COLO668 (cell line): ENCODE results near the gene THYN1.
"Not testable (repeated sequence)": the region's sequence is repeated elsewhere in the genome, so short reads cannot be mapped to it uniquely, and the experiment has no call there.

Source experiments
- DNase-seq: peaks from one replicate; lab custom pipeline; 2025; ENCODE audit not compliant: unreplicated experiment; lab: John Stamatoyannopoulos, UW

The THYN1 gene

DNA sequence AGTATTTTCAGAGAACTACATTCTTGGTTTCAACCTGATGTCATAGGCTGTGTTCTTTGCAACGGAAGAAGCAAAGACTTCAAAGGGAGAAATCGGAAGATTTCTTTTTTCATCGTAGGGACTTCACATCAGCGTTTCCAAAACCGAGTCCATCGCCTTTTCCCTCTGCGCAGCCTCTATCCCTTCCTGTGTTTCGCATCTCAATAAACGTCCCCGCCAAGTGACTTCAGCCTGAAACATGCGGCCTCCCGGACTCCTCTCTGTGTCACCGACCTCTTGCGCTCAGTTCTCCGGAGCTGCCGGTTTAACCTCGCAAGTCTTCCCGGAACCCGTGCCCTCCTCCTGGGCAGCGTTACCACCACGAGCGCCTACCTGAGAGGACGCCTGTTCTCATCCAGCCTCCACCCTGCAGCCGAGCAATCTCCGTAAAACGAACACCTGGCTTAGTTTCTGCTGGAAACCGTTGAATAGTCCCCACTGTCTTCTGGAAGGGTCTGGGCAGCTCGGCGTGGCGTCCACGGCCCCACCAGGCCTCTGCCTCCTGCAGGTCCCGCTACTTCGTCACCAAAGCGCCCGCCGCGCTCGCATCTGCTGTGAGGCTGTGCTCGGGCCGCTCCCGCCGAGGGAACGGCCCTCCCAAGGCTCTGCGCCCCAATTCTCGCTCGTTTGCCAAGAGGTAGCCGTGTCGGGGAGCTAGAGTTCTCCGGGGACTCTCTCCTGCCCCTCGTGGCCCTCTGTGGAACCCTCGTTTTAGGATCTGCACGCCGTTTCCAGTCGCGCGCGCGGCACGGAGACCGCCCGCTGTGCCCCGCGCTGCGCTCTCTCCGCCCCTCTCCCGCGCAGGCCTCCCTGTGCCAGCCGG is 22.6 kb upstream of the THYN1 start, which contains the start of gene GLB1L3:
GLB1L3 (plus strand) TSS at position 846 of the 862 bp plus-strand sequence. CDS start 362 bp downstream, outside the sequence.
- DNase-seq, result peak; percentile 35

DNA sequence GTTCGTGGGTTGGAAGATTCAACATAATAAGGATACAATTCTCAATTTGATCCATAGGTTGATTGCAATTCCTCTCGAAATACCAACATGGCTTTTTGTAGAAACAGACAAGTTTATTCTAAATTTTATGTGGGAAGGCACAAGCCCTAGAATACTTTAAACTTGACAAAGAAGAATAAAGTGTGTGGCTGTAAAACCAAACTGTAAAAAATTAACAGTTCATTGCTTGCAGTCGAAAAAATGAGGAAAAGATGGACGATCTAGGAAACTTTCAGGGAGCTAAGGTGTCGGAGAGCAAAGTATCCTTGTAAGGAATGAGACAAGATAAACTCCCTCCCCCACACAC is 22.0 kb upstream of the THYN1 start:
- DNase-seq, result no peak

DNA sequence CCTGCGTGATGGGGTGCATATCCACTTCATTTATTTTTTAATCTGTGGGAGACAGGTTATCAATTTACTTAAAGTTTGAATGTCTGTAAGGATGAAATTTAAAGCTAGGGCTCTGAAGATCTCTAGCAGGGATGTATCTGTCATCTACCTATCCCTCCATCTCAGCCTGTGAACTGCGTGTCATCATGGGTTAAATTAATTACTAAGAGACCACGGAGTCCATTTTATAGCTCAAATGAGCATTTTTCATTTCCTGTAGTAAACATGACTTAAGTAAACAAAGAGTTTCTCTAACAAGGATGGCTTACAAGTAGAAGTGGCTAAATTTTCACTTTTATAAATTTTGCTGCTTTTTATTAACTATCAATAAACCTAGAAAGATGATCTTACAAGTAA is 20.2 kb upstream of the THYN1 start:
- DNase-seq, result no peak

- no peak for DNase-seq
These were observed 19.5 kb upstream of the THYN1 start for GRCh38 chr11:134272381-134273316.

DNA sequence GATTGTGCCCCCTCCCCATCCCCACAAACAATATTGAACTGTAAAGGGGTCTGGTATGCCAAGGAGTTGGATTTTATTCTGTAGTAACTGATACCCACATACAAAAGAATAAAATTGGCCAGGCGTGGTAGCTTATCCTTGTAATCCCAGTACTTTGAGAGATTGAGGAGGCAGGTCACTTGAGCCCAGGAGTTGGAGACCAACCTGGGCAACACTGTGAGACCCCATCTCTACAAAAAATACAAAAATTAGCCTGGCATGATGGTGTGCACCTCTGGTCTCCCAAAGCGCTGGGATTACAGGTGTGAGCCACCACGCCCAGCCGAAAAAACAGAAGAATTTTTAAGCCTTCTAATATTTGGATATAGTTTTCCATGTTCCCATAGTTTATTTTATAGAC is 18.8 kb upstream of the THYN1 start:
- no peak for DNase-seq

DNA sequence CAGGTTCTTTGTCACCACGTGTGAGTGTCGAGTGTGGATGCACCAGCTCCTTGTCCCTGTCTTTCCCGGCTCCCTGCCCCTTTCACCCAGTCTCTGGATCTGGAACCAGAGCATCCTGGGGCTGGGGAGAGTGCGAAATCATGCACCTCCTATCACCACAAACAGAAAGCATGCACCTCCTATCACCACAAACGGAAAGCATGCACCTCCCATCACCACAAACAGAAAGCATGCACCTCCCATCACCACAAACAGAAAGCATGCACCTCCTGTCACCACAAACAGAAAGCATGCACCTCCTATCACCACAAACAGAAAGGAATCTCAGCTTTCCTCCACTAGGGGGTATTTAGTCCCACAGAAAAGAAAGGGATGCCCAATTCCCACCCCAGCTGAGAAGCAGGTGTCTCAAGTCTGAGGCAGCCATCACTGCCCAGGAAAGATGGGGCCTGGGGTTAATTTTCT is 17.1 kb upstream of the THYN1 start:
- DNase-seq, result no peak

DNA sequence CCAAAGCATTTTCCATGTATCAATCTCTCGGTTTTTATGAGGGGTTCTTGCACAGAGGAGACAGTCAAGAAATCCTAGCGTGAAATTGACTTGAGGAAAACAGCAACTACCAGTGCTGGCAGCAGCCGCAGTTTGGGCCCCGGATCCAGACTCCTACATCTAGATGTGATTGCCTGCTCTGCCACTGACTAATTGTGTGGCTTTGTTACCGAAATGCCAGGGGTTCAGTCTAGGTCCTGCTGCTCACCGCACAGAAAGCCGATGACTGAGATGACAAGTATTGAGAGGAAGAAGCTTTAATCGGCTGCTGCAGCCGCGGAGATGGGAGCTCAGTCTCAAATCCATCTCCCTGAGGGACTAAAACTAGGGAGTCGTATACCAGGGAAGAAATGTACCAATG is 14.8 kb upstream of the THYN1 start:
- DNase-seq, result no peak

- DNase-seq, result no peak
These were observed 14.3 kb upstream of the THYN1 start for GRCh38 chr11:134267461-134267860.

DNA sequence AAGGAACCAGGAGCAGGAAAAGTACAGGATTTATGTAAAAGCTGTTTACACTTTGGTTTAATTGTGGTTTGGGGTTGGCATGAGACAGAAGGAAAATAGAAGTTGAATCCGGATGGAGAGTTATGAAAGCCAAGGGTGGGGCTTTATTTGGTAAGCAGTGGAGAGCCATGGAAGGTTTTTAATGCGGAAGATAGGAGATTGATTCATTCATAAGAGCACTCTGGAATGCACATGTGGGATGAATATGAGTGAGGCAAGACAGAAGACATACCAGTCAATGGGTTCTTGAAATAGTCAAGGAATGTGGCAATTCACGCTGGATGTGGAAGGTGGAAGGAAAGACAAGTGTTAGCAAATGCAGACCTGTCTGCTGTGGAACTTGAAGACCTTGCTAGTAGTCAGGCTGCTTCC is 13.7 kb upstream of the THYN1 start:
- DNase-seq, result no peak

DNA sequence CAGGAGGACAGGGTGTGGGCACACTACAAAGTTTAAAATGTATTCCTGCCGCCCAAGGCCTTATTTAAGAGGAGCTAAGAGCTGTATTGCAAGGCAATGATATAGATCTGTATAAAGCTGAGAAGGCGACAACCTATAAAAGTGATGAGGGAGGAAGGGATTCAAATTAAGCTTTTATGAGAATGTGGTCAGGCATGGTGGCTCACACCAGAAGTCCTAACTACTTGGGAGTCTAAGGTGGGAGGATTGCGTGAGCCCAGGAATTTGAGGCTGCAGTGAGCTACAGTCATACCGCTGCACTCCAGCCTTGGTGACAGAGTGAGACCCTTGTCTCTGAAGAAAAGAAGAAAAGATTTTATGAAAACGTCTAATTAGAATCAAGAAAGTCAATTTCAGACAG is 13.3 kb upstream of the THYN1 start:
- no peak for DNase-seq

DNA sequence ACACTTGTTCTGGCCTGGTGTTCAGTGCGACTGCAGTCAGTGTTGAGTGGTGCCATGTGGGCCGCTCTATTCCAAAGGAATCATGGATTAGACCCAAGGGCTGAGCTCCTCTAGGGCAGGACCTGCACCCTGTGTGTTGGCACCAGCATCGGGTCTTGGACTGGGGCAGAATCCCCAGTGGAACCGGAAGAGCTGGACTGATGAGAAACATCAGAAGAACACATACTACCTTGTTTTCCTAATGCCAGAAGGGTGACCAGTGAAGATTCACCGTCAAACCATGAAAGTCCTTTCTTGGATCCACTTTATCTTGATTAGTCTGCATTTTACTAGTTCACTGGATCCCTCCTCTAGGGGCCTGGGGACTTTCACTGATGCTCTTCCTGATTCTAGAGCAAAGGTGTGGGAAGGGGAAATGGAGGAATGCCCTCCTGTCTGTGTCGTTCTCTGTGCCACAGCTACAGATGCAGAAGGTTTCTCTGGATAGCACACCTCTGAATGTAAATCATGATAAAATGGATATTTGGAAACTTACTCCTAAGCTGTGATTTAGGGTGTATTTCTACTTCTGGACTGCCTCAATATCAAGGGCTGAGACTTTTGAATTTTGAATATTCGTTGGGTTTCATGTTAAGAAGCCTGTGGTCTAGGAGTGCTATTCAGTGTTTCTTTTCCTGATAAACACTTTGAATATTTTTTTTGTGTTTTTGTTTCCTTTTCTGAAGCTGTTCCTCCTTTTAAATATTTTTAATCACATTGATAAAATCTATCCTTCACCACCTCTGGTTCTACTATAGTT is 12.0 kb upstream of the THYN1 start:
- DNase-seq, result no peak

DNA sequence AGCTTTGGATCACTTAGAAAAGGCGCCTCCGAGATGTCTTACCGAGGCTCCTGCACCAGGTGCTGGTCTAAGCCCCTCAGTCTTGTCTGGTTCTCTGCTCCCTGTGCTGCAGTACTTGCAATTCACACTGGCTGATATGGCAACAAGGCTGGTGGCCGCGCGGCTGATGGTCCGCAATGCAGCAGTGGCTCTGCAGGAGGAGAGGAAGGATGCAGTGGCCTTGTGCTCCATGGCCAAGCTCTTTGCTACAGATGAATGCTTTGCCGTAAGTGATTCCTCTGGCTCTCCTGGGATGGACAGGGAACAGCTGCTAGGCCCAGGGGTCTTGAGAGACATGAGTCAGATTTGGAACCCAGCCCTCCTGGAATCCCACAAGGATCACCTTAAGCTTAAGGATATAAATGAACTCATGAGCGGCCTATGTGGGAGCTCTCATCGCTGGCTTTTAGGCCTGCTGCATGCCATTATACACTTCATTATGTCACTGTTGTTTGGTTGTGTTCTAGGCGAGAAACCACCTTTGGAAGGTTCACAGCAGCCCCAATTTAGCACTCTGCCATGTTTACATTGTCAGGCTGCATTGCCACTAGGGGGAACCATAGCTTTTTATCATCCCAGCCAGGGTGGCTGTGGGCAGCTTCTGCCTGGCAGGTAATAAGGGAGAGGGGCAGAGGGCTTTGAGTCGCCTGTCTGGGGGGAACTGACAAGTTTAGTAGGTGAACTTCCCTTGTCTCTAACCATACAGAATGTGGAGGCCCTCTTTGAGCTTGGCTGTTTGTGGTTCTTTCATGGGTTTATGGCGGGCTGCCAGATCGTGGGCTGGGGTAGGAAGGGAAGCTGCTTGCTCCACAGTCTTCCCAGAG is 8.7 kb upstream of the THYN1 start:
- DNase-seq, result peak; percentile 15

DNA sequence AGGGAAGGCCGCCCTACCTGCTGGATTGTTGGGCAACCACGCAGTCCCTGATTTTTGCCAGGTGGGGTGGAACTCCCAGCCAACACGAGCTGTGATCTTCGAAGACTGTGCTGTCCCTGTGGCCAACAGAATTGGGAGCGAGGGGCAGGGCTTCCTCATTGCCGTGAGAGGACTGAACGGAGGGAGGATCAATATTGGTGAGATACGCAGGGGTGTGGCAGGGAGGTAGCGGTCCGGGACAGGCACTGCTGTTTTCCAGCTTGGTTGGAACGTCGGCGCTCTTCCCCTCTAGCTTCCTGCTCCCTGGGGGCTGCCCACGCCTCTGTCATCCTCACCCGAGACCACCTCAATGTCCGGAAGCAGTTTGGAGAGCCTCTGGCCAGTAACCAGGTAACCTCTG is 7.8 kb upstream of the THYN1 start:
- no peak for DNase-seq

DNA sequence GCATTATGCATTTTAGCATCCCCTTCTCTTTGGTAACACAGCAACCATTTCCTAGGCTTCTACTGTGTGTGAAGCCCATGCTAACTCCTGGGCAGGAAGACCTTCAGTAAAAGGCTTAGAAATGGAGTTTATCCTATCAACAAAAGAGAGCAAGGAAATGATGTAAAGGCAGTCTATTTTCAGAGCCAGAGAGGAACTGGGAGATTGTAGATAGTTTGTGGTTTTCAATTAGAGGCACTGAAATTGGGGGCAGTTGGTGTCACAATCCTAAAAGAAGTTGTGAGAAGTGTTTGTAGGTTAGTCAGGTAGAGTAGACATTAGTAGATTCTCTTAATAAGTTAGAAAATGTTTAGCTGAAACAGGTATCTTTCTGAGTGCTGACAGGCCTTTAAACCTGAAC is 7.4 kb upstream of the THYN1 start:
- no peak for DNase-seq

DNA sequence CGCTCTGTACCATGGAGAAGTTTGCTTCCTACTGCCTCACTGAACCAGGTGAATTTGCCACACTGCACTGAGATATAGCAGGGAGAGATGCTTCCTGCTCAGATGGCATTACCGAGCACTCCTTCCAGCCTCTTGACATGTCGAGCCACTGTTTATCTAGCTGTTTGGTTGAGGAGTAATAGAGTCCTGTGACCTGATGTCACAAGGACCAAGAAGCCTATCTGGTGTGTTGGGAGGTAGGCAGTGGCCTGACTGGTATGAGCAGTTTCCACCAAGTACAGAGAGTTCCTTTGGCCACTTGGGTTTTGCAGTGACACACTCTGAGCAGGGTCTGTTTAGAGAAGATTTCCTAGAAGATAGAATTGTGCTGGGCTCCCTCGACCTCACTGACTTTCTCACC is 5.4 kb upstream of the THYN1 start:
- DNase-seq, result no peak

- DNase-seq, result no peak
These were observed 3.9 kb upstream of the THYN1 start for GRCh38 chr11:134257101-134257500.

GRCh38 chr11:134255184-134255561 is 2.0 kb upstream of the THYN1 start:
- not testable (repeated sequence) for DNase-seq

GRCh38 chr11:134254433-134255183 is 1.5 kb upstream of the THYN1 start:
- no peak for DNase-seq
